ENCODE measurements around the gene HLA-DRB1. TPM values are rescaled to one million over a fixed set of nuclear protein-coding genes. Genes with fewer than 3 reads are reported as not detected.

Gene HLA-DRB1
- total RNA-seq, 2 experiments from 2014 or later, result 111 to 132 TPM

DNA sequence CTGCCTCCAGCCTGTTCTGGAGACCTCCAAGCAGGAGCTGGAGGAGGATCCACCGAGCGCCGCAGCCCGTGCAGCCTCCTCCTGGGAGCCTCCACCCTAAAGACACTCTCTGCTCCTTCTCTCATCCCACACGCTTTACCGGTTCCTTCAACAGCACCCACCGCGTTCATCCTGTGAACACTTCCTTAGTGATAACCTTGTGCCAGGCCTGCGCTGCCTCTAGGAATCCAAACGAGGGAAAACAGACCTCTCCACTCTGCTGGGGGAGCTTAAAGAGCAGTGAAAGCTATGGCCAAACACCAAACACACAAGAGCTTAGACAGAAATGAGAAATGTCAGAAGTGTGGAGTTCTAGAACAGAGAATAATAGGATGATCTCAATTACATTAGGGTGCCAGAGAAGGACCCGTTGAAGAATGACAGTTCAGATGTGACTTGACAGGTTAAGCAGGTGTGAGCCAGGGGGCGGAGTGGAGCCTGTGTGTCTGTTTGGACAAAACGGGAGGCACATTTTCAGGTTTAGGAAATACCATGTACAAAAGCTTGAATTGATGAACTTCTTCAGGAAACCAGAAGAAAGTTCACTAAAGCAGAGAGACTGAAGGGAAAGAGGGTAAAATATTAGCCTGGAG, 31.1 kb downstream of the HLA-DRB1 start:
- no peak overlapping the region for H2AFZ ChIP-seq (ENCODE audit: low read length)
- intact Hi-C loops (cut with micrococcal nuclease; ENCODE audit: unreplicated experiment), result no loop called here
- BruUV-seq (replicated peaks), result TSS peak; percentile 94

DNA sequence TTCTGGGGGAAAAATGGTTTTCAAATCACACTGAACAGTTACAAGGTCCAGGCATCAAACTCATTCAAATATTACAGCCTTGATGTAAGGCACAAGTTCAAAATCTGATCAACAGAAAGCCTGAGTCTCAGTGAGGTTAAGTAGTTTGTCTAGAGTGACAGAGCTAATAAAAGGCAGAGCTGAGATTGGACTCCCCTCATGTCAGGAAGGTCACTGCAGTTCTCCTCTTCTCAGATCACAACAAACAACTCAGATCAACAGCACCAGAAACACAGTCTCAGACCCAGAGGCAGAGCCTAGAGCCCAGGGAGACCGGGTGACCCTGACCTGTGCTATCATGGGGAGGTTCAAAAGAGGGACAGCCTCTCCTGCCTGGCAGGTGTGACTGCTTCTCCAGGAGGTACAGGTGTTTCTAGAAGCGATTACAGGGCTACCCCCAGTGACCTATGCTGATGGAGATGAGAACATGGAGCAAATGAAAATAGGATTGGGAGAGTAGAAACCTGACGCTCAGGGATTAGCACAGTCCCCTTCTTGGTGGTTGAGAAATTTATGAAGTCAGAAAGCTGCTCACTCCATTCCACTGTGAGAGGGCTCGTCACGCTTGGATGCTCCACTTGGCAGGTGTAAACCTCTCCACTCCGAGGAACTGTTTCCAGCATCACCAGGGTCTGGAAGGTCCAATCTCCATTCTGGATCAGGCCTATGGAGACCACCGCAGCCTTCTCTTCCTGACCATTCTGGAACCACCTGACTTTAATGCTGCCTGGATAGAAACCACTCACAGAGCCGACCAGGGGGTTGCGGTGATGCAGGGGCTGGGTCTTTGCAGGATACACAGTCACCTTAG, 35.3 kb downstream of the HLA-DRB1 start:
- no peak overlapping the region for H3K4me3 ChIP-seq (ENCODE audit: low read depth, low read length, poor library complexity, severe bottlenecking)
- CTCF ChIA-PET (ENCODE audit: unreplicated experiment), result no interaction called here
- H3K4me1 ChIP-seq (ENCODE audit: insufficient read depth, low read length, poor library complexity, severe bottlenecking), result no peaks in the 10 kb centered on the region
- no peaks in the 10 kb centered on the region for H3K9me2 ChIP-seq (ENCODE audit: insufficient read depth, low read length)
- H3K4me2 ChIP-seq (ENCODE audit: low read length), result no peak overlapping the region
- POLR2A ChIA-PET, result interaction anchor here (0.6 kb wide), 1 partner anchor 328 kb away, joined by 3 read pairs; no protein-coding TSS in a partner anchor
- DNase-seq (ENCODE audit: low spot score), result no peak
- H2AFZ ChIP-seq (ENCODE audit: low read length), result no peak overlapping the region
- intact Hi-C loops (cut with micrococcal nuclease; ENCODE audit: unreplicated experiment), result loop anchor here (1.0 kb wide), 1 partner anchor 26 kb away; no protein-coding TSS in a partner anchor
- no TSS peak for BruUV-seq (replicated peaks)
- no peaks in the 10 kb centered on the region for H3K9me3 ChIP-seq (ENCODE audit: low read length)
- H3K36me3 ChIP-seq (ENCODE audit: insufficient read depth, low read length), result peaks cover 8% of the 10 kb centered on the region
- H3K79me2 ChIP-seq (ENCODE audit: insufficient read depth, low read depth, low read length), result no peaks in the 10 kb centered on the region
- TF ChIP-seq, protein P1, sequence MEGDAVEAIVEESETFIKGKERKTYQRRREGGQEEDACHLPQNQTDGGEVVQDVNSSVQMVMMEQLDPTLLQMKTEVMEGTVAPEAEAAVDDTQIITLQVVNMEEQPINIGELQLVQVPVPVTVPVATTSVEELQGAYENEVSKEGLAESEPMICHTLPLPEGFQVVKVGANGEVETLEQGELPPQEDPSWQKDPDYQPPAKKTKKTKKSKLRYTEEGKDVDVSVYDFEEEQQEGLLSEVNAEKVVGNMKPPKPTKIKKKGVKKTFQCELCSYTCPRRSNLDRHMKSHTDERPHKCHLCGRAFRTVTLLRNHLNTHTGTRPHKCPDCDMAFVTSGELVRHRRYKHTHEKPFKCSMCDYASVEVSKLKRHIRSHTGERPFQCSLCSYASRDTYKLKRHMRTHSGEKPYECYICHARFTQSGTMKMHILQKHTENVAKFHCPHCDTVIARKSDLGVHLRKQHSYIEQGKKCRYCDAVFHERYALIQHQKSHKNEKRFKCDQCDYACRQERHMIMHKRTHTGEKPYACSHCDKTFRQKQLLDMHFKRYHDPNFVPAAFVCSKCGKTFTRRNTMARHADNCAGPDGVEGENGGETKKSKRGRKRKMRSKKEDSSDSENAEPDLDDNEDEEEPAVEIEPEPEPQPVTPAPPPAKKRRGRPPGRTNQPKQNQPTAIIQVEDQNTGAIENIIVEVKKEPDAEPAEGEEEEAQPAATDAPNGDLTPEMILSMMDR (conservative IDR thresholded peaks at IDR 0.05; ENCODE audit: low read length), result no peak
- no peak for TF ChIP-seq EZH2phosphoT487 (IDR thresholded peaks at IDR 0.05; ENCODE audit: borderline replicate concordance, low read depth, low read length)
- no peak overlapping the region for H3K27ac ChIP-seq (ENCODE audit: low read depth, low read length, poor library complexity, severe bottlenecking)
- no peaks in the 10 kb centered on the region for H4K20me1 ChIP-seq (ENCODE audit: insufficient read depth, low read length)

More for the DNA sequence above, 31.1 kb downstream of the HLA-DRB1 start:
- Histone ChIP-seq H3K36me3 (ENCODE audit: insufficient read depth, low read length) (peaks cover 8% of the 10 kb centered on the region), H3K4me2 (ENCODE audit: low read length) (no peak overlapping the region), H3K27ac (ENCODE audit: low read depth, low read length, poor library complexity, severe bottlenecking) (no peak overlapping the region), H4K20me1 (ENCODE audit: insufficient read depth, low read length) (no peaks in the 10 kb centered on the region), H3K4me3 (ENCODE audit: low read depth, low read length, poor library complexity, severe bottlenecking) (no peak overlapping the region), H3K4me1 (ENCODE audit: insufficient read depth, low read length, poor library complexity, severe bottlenecking) (no peaks in the 10 kb centered on the region), H3K9me3 (ENCODE audit: low read length) (no peaks in the 10 kb centered on the region), H3K79me2 (ENCODE audit: insufficient read depth, low read depth, low read length) (no peaks in the 10 kb centered on the region), H3K9me2 (ENCODE audit: insufficient read depth, low read length) (no peaks in the 10 kb centered on the region)
- TF ChIP-seq, protein P1 (conservative IDR thresholded peaks at IDR 0.05; ENCODE audit: low read length), result no peak
- TF ChIP-seq EZH2phosphoT487 (IDR thresholded peaks at IDR 0.05; ENCODE audit: borderline replicate concordance, low read depth, low read length), result no peak
- POLR2A ChIA-PET, result interaction anchor here (1.0 to 2.2 kb wide), 2 partner anchors 28 to 74 kb away, joined by 3 to 9 read pairs; no protein-coding TSS in a partner anchor
- CTCF ChIA-PET (ENCODE audit: unreplicated experiment), result no interaction called here
- no peak for DNase-seq (ENCODE audit: low spot score)
